H1 (cell line): Measurements from ENCODE around the gene MYO16. TPM values are rescaled to one million over a fixed set of nuclear protein-coding genes. Genes with fewer than 3 reads are reported as not detected.

Experiments used
- CTCF ChIA-PET: fragments of 300-600 bp; sonication (Branson Sonifier 250); formaldehyde crosslinking; loops from one replicate; lab custom pipeline; 2021; ENCODE audit not compliant: partially characterized antibody; lab: Charles Lee
- POLR2A ChIA-PET: fragments of 300-600 bp; sonication (Branson Sonifier 250); formaldehyde crosslinking; loops from one replicate; lab custom pipeline; 2021; ENCODE audit warnings: inconsistent platforms; ENCODE audit not compliant: partially characterized antibody; lab: Charles Lee
- DNase-seq, 2 experiments: peaks; one replicate each; pipeline versions ENCODE4 v3.0.0 to v3.0.0-alpha.2; 2010 to 2022; ENCODE audit warnings: low spot score in 2 of 2, low read depth in 1 of 2, mixed read lengths in 1 of 2
- FAIRE-seq: peaks from 2 replicates; lab custom pipeline; 2011; peaks lifted over from hg19 to GRCh38; lab: Jason Lieb, UNC
- H2AFZ ChIP-seq: 2 replicates; pipeline ENCODE4 v1.8.1; 2012; ENCODE audit warnings: low read length, inconsistent platforms
- H2AK5ac ChIP-seq: 2 replicates; pipeline ENCODE4 v1.6.1; 2013; ENCODE audit warnings: low read depth, low read length
- H2BK120ac ChIP-seq: replicated peaks from 2 replicates; pipeline ENCODE3; 2013; ENCODE audit warnings: low read depth, low read length, inconsistent platforms
- H2BK12ac ChIP-seq: 2 replicates; pipeline ENCODE4 v1.6.1; 2013; ENCODE audit warnings: low read depth, low read length
- H2BK15ac ChIP-seq: 2 replicates; pipeline ENCODE4 v1.6.1; 2013; ENCODE audit warnings: low read length
- H2BK20ac ChIP-seq: 2 replicates; pipeline ENCODE4 v1.6.1; 2013; ENCODE audit warnings: low read length
- H2BK5ac ChIP-seq: 2 replicates; pipeline ENCODE4 v1.6.1; 2013; ENCODE audit warnings: low read depth, low read length
- H3K14ac ChIP-seq: 2 replicates; pipeline ENCODE4 v1.6.1; 2013; ENCODE audit warnings: inconsistent platforms; ENCODE audit not compliant: insufficient read length
- H3K18ac ChIP-seq: 2 replicates; pipeline ENCODE4 v1.6.1; 2013; ENCODE audit warnings: low read length; ENCODE audit errors: extremely low read depth
- H3K23ac ChIP-seq: 2 replicates; pipeline ENCODE4 v1.6.1; 2013; ENCODE audit warnings: inconsistent platforms; ENCODE audit not compliant: insufficient read length
- H3K23me2 ChIP-seq: 2 replicates; pipeline ENCODE4 v1.6.1; 2013; ENCODE audit warnings: low read depth, low read length
- H3K27ac ChIP-seq: 2 replicates; pipeline ENCODE4 v1.6.1; 2011; ENCODE audit warnings: low read depth, low read length, inconsistent platforms
- H3K27me3 ChIP-seq, 4 experiments: replicated peaks in 1 of 4; 1 replicate in 1 of 4; 2 replicates in 3 of 4; pipeline versions ENCODE4 v1.6.1 to v1.8.1; 2011 to 2013; ENCODE audit warnings: low read length in 3 of 4, mild to moderate bottlenecking in 3 of 4, inconsistent platforms in 2 of 4, mixed read lengths in 2 of 4, moderate library complexity in 1 of 4; ENCODE audit not compliant: control insufficient read depth in 3 of 4, insufficient read depth in 3 of 4; ENCODE audit errors: extremely low read depth in 1 of 4
- H3K36me3 ChIP-seq, 4 experiments: 2 replicates each; pipeline versions ENCODE4 v1.6.1 to v1.8.1; 2011 to 2013; ENCODE audit warnings: mild to moderate bottlenecking in 4 of 4, low read length in 3 of 4, moderate library complexity in 2 of 4, control low read depth in 1 of 4, inconsistent platforms in 1 of 4; ENCODE audit not compliant: insufficient read depth in 4 of 4, control insufficient read depth in 2 of 4
- H3K4ac ChIP-seq: replicated peaks from 2 replicates; pipeline ENCODE3; 2013; ENCODE audit warnings: low read length, low read depth, mixed read lengths, inconsistent platforms; ENCODE audit not compliant: insufficient read length
- H3K4me1 ChIP-seq, 4 experiments: replicated peaks in 1 of 4; 1 replicate in 1 of 4; 2 replicates in 3 of 4; pipeline versions ENCODE4 v1.6.1 to v1.8.1; 2011 to 2013; ENCODE audit warnings: low read length in 3 of 4, inconsistent platforms in 2 of 4, mixed read lengths in 1 of 4; ENCODE audit not compliant: insufficient read depth in 4 of 4, control insufficient read depth in 3 of 4
- H3K4me2 ChIP-seq, 2 experiments: 2 replicates each; pipeline versions ENCODE4 v1.6.1 to v1.8.1; 2011 to 2013; ENCODE audit warnings: low read depth in 2 of 2, low read length in 2 of 2, control low read depth in 1 of 2, inconsistent platforms in 1 of 2, mild to moderate bottlenecking in 1 of 2; ENCODE audit not compliant: insufficient read depth in 1 of 2
- H3K4me3 ChIP-seq, 4 experiments: fragments of 200-600, 300-600 bp in 1 of 4; sonication (generic), shearing (Covaris generic), sonication (Bioruptor Twin) in 1 of 4; 2 replicates each; pipeline versions ENCODE4 v1.5.1 to v1.8.1; 2011 to 2016; ENCODE audit warnings: low read length in 4 of 4, low read depth in 3 of 4, control low read depth in 2 of 4, inconsistent platforms in 2 of 4, mild to moderate bottlenecking in 2 of 4, mixed read lengths in 1 of 4, moderate library complexity in 1 of 4; ENCODE audit not compliant: insufficient read depth in 2 of 4; ENCODE audit errors: extremely low read depth in 1 of 4
- H3K56ac ChIP-seq: replicated peaks from 2 replicates; pipeline ENCODE3; 2013; ENCODE audit warnings: low read depth, mild to moderate bottlenecking, mixed read lengths, low read length, inconsistent platforms; ENCODE audit not compliant: insufficient read length
- H3K79me1 ChIP-seq: 2 replicates; pipeline ENCODE4 v1.6.1; 2013; ENCODE audit warnings: low read depth, low read length, control low read depth
- H3K79me2 ChIP-seq, 2 experiments: 2 replicates each; pipeline versions ENCODE4 v1.6.1 to v1.8.1; 2012 to 2013; ENCODE audit warnings: low read length in 2 of 2, mild to moderate bottlenecking in 2 of 2, inconsistent platforms in 1 of 2; ENCODE audit not compliant: insufficient read depth in 2 of 2, control insufficient read depth in 1 of 2
- H3K9ac ChIP-seq, 4 experiments: replicated peaks in 1 of 4; 1 replicate in 1 of 4; 2 replicates in 3 of 4; pipeline versions ENCODE4 v1.6.1 to v1.8.1; 2011 to 2013; ENCODE audit warnings: low read depth in 3 of 4, low read length in 3 of 4, control low read depth in 2 of 4, mild to moderate bottlenecking in 2 of 4, moderate library complexity in 2 of 4, inconsistent platforms in 1 of 4; ENCODE audit errors: extremely low read depth in 1 of 4
- H3K9me3 ChIP-seq, 2 experiments: 2 replicates each; pipeline versions ENCODE4 v1.6.1 to v1.8.1; 2012 to 2013; ENCODE audit warnings: mild to moderate bottlenecking in 2 of 2, moderate library complexity in 2 of 2, control low read depth in 1 of 2, inconsistent platforms in 1 of 2, low read depth in 1 of 2, low read length in 1 of 2, mixed read lengths in 1 of 2; ENCODE audit not compliant: insufficient read depth in 2 of 2
- H4K20me1 ChIP-seq, 2 experiments: replicated peaks in 1 of 2; 2 replicates each; pipeline versions ENCODE3 to v1.8.1; 2011 to 2013; ENCODE audit warnings: inconsistent platforms in 2 of 2, low read length in 2 of 2, mild to moderate bottlenecking in 1 of 2; ENCODE audit not compliant: insufficient read depth in 2 of 2, control insufficient read depth in 1 of 2
- H4K5ac ChIP-seq: 2 replicates; pipeline ENCODE4 v1.6.1; 2013; ENCODE audit warnings: low read length, low read depth, mixed read lengths, inconsistent platforms; ENCODE audit not compliant: insufficient read length
- H4K8ac ChIP-seq: 2 replicates; pipeline ENCODE4 v1.8.0; 2013; ENCODE audit warnings: mild to moderate bottlenecking, moderate library complexity, low read length, inconsistent platforms; ENCODE audit not compliant: insufficient read depth; ENCODE audit errors: extremely low read depth
- H4K91ac ChIP-seq: replicated peaks from 2 replicates; pipeline ENCODE3; 2013; ENCODE audit warnings: low read length, mixed read lengths, inconsistent platforms; ENCODE audit not compliant: insufficient read length
- CBX5 ChIP-seq: fragments of 300-800, 300-1000 bp; sonication (generic); IDR thresholded peaks from 2 replicates; pipeline ENCODE4 v1.7.1; 2016; ENCODE audit warnings: antibody characterized with exemption, low read length, low read depth
- CHD2 ChIP-seq: IDR thresholded peaks from 2 replicates; pipeline ENCODE4 v1.6.1; 2012; ENCODE audit warnings: low read length, improper control_type of control experiment
- HDAC2 ChIP-seq, 2 experiments: fragments of 300-600 bp in 1 of 2; sonication (generic) in 1 of 2; IDR thresholded peaks; 2 replicates each; pipeline ENCODE4 v1.6.1; 2011 to 2012; ENCODE audit warnings: low read depth in 2 of 2, low read length in 2 of 2, mild to moderate bottlenecking in 2 of 2, moderate library complexity in 2 of 2, borderline replicate concordance in 1 of 2, inconsistent platforms in 1 of 2
- JUND ChIP-seq: IDR thresholded peaks from 2 replicates; pipeline ENCODE4 v1.6.1; 2011; ENCODE audit warnings: mild to moderate bottlenecking, improper control_type of control experiment, low read length
- RFX5 ChIP-seq: IDR thresholded peaks from 2 replicates; pipeline ENCODE4 v1.6.1; 2011; ENCODE audit warnings: low read depth, low read length, improper control_type of control experiment, borderline replicate concordance
- SUZ12 ChIP-seq: fragments of 200-600 bp; sonication (generic); IDR thresholded peaks from 2 replicates; pipeline ENCODE4 v1.6.1; 2012; ENCODE audit warnings: mild to moderate bottlenecking, inconsistent platforms, low read length, moderate library complexity, mixed read lengths
- WGBS, 2 experiments: shearing (Covaris generic) in 1 of 2; methylation state at CpG; one replicate each; pipeline versions ENCODE4 v1.1.6 to v1.1.7; 2013 to 2015; ENCODE audit warnings: low lambda C conversion rate in 2 of 2, mixed read lengths in 2 of 2, inconsistent platforms in 1 of 2, low coverage in 1 of 2, missing lambda C conversion rate in 1 of 2; ENCODE audit not compliant: insufficient replicate concordance in 2 of 2, insufficient coverage in 1 of 2, insufficient read length in 1 of 2; ENCODE audit errors: extremely low coverage in 1 of 2, missing lambda C conversion rate in 1 of 2; 5-methylcytosine and 5-hydroxymethylcytosine counted together
- polyA plus RNA-seq, 7 experiments: library from polyadenylated mRNA; depleted of rRNA in 3 of 7; stranded (reverse) in 5 of 7; unstranded in 2 of 7; fragments of >200 nt in 5 of 7; fragments of 200-250 nt in 2 of 7; gene quantifications; 1 replicate in 5 of 7; 2 replicates in 1 of 7; 4 replicates in 1 of 7; pipeline versions ENCODE4 v1.2.1 to v1.2.3, GENCODE V29; 2011 to 2013; ENCODE audit warnings: missing spikeins in 2 of 7, mixed read lengths in 2 of 7
- total RNA-seq: library from RNA; stranded (reverse); fragmentation: NEBNext Ultra II Directional; extraction: Animal tissue kit (Norgen Biotek cat#: 25700); gene quantifications from 2 replicates; pipeline ENCODE4 v1.2.1, GENCODE V29; 2021
- TF ChIP-seq, protein P1 (sequence below): IDR thresholded peaks from 2 replicates; pipeline ENCODE4 v1.6.1; 2012; ENCODE audit warnings: low read length, inconsistent platforms

Gene MYO16
- total and polyA plus RNA-seq, 2 of the 8 experiments (the other 6 are each of a cell fraction or from before 2014, with no cell fraction given) = 0.02 to 0.22 TPM

DNA sequence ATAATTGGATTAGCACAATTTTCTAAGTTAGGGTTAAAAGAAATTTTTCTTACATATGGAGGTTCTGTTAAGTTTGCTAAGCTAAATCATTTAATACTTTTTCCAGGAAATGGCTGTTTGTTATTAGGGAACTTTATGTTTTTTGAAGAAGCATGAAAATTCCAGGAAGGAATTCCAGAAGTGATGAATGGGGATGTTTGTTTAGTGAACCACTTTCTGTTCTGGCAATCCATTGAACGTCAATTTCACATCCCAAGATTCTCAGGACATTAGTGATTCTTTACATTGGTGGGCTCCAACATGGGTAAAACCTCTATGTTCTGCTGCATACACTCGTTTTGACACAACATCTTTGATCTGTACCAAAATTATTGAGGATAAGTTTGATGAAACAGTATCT, 622.5 kb downstream of the MYO16 start:
- no peak overlapping the region for H2BK12ac ChIP-seq
- H3K23ac ChIP-seq = no peak overlapping the region
- no peak overlapping the region for H3K4ac ChIP-seq
- no peak overlapping the region for H3K14ac ChIP-seq
- no peak overlapping the region for H2BK120ac ChIP-seq
- no peaks in the 10 kb centered on the region; a peak in 1 of 7 replicates for H3K4me1 ChIP-seq
- no peak overlapping the region for H2BK20ac ChIP-seq
- TF ChIP-seq SUZ12 (no peak), HDAC2 (IDR thresholded peaks at IDR 0.05; ENCODE audit: borderline replicate concordance in 1 of 2, low read depth in 2 of 2, low read length in 2 of 2) (no peak), RFX5 (no peak), JUND (no peak), CBX5 (no peak), CHD2 (no peak)
- TF ChIP-seq, protein P1, sequence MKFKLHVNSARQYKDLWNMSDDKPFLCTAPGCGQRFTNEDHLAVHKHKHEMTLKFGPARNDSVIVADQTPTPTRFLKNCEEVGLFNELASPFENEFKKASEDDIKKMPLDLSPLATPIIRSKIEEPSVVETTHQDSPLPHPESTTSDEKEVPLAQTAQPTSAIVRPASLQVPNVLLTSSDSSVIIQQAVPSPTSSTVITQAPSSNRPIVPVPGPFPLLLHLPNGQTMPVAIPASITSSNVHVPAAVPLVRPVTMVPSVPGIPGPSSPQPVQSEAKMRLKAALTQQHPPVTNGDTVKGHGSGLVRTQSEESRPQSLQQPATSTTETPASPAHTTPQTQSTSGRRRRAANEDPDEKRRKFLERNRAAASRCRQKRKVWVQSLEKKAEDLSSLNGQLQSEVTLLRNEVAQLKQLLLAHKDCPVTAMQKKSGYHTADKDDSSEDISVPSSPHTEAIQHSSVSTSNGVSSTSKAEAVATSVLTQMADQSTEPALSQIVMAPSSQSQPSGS = no peak
- no peak overlapping the region for H3K9ac ChIP-seq
- no peaks in the 10 kb centered on the region; the same call in 1 of the 2 replicates for H3K23me2 ChIP-seq
- DNase-seq = no peak
- no peak overlapping the region for H2AK5ac ChIP-seq
- no peak overlapping the region for H3K4me3 ChIP-seq
- H3K79me2 ChIP-seq = no peaks in the 10 kb centered on the region
- H3K36me3 ChIP-seq = no peaks in the 10 kb centered on the region
- H3K27me3 ChIP-seq = no peaks in the 10 kb centered on the region
- peaks cover 2 to 4% of the 10 kb centered on the region in 2 experiments; a peak in 1 of 4 replicates for H3K9me3 ChIP-seq
- no peak overlapping the region for H4K91ac ChIP-seq
- no peak overlapping the region for H3K56ac ChIP-seq
- H3K27ac ChIP-seq = no peak overlapping the region
- H3K79me1 ChIP-seq = no peaks in the 10 kb centered on the region
- no peaks in the 10 kb centered on the region for H4K20me1 ChIP-seq
- H2BK5ac ChIP-seq = no peak overlapping the region
- no peak overlapping the region for H4K5ac ChIP-seq
- POLR2A ChIA-PET = no interaction called here
- 92% methylated on average over 2 of the region's 2 CpGs; no CpG with 5 or more reads in 1 of the 2 experiments for WGBS, 2 experiments
- no peak overlapping the region for H3K18ac ChIP-seq
- CTCF ChIA-PET = no interaction called here
- no peak overlapping the region for H4K8ac ChIP-seq
- no peak overlapping the region for H2AFZ ChIP-seq
- H3K4me2 ChIP-seq = no peak overlapping the region
- H2BK15ac ChIP-seq = no peak overlapping the region
- no peak for FAIRE-seq
